Liver (tissue), 9 donors: ENCODE data around the gene NOM1. TPM values are rescaled to one million over a fixed set of nuclear protein-coding genes. Genes with fewer than 3 reads are reported as not detected.

Source experiments
- DNase-seq: peaks from one replicate; pipeline ENCODE4 v3.0.0-alpha.2; 2017; ENCODE audit warnings: low spot score
- H3K27ac ChIP-seq, 2 donors: one replicate each; pipeline ENCODE4 v1.7.0; 2013; ENCODE audit warnings: inconsistent platforms in 2 of 2, low read length in 2 of 2, control low read depth in 1 of 2, low read depth in 1 of 2, mild to moderate bottlenecking in 1 of 2
- H3K27me3 ChIP-seq, 4 donors: one replicate each; pipeline versions ENCODE4 v1.6.1 to v1.7.0; 2013; ENCODE audit warnings: low read length in 3 of 4, inconsistent platforms in 1 of 4, mild to moderate bottlenecking in 1 of 4, moderate library complexity in 1 of 4; ENCODE audit not compliant: control insufficient read depth in 4 of 4, insufficient read depth in 4 of 4
- H3K36me3 ChIP-seq, 4 donors: one replicate each; pipeline versions ENCODE4 v1.6.1 to v1.7.0; 2013; ENCODE audit warnings: low read length in 3 of 4, mild to moderate bottlenecking in 3 of 4, low read depth in 1 of 4, moderate library complexity in 1 of 4; ENCODE audit not compliant: control insufficient read depth in 4 of 4, insufficient read depth in 3 of 4
- H3K4me1 ChIP-seq, 4 donors: one replicate each; pipeline versions ENCODE4 v1.6.1 to v1.7.0; 2013; ENCODE audit warnings: low read length in 3 of 4, mild to moderate bottlenecking in 3 of 4, moderate library complexity in 1 of 4; ENCODE audit not compliant: control insufficient read depth in 4 of 4, insufficient read depth in 4 of 4
- H3K4me3 ChIP-seq, 3 donors: one replicate each; pipeline versions ENCODE4 v1.6.1 to v1.7.0; 2013; ENCODE audit warnings: low read length in 3 of 3, control low read depth in 1 of 3, low read depth in 1 of 3, mild to moderate bottlenecking in 1 of 3
- H3K9ac ChIP-seq, 2 donors: one replicate each; pipeline ENCODE4 v1.7.0; 2013; ENCODE audit warnings: low read length in 2 of 2, mild to moderate bottlenecking in 2 of 2, moderate library complexity in 2 of 2, control low read depth in 1 of 2, low read depth in 1 of 2
- H3K9me3 ChIP-seq, 4 donors: one replicate each; pipeline versions ENCODE4 v1.6.1 to v1.7.0; 2013; ENCODE audit warnings: low read length in 3 of 4; ENCODE audit not compliant: control insufficient read depth in 4 of 4
- ATF3 ChIP-seq: IDR thresholded peaks from 2 replicates; pipeline ENCODE4 v1.6.1; 2016; ENCODE audit warnings: antibody characterized with exemption
- EGR1 ChIP-seq, 2 donors: IDR thresholded peaks; 2 replicates each; pipeline ENCODE4 v1.6.1; 2016 to 2018; ENCODE audit warnings: antibody characterized with exemption in 2 of 2, low read depth in 2 of 2
- FOXA1 ChIP-seq: IDR thresholded peaks from 2 replicates; pipeline ENCODE4 v1.6.1; 2016; ENCODE audit warnings: antibody characterized with exemption
- FOXA2 ChIP-seq: IDR thresholded peaks from 2 replicates; pipeline ENCODE4 v1.6.1; 2016; ENCODE audit warnings: antibody characterized with exemption
- GABPA ChIP-seq, 2 donors: IDR thresholded peaks in 1 of 2; conservative IDR thresholded peaks in 1 of 2; 2 replicates each; pipeline ENCODE4 v1.6.1; 2016; ENCODE audit warnings: antibody characterized with exemption in 2 of 2, mild to moderate bottlenecking in 1 of 2, moderate library complexity in 1 of 2
- HNF4A ChIP-seq, 2 donors: conservative IDR thresholded peaks; 2 replicates each; pipeline ENCODE4 v1.6.1; 2016; ENCODE audit warnings: antibody characterized with exemption in 2 of 2, mild to moderate bottlenecking in 2 of 2
- HNF4G ChIP-seq: IDR thresholded peaks from 2 replicates; pipeline ENCODE4 v1.6.1; 2016; ENCODE audit warnings: antibody characterized with exemption
- JUND ChIP-seq, 2 donors: IDR thresholded peaks; 2 replicates each; pipeline ENCODE4 v1.6.1; 2016; ENCODE audit warnings: antibody characterized with exemption in 2 of 2
- MAX ChIP-seq: IDR thresholded peaks from 2 replicates; pipeline ENCODE4 v1.6.1; 2016; ENCODE audit warnings: antibody characterized with exemption
- NR2F2 ChIP-seq: IDR thresholded peaks from 2 replicates; pipeline ENCODE4 v1.6.1; 2016; ENCODE audit warnings: antibody characterized with exemption
- RAD21 ChIP-seq, 2 donors: IDR thresholded peaks; 2 replicates each; pipeline ENCODE4 v1.6.1; 2016; ENCODE audit warnings: antibody characterized with exemption in 2 of 2, mild to moderate bottlenecking in 2 of 2
- RXRA ChIP-seq, 2 donors: IDR thresholded peaks; 2 replicates each; pipeline ENCODE4 v1.6.1; 2017 to 2018; ENCODE audit warnings: antibody characterized with exemption in 2 of 2, mild to moderate bottlenecking in 1 of 2
- SP1 ChIP-seq: IDR thresholded peaks from 2 replicates; pipeline ENCODE4 v1.6.1; 2018; ENCODE audit warnings: antibody characterized with exemption, mild to moderate bottlenecking
- TAF1 ChIP-seq: conservative IDR thresholded peaks from 2 replicates; pipeline ENCODE4 v1.6.1; 2016; ENCODE audit warnings: antibody characterized with exemption, mild to moderate bottlenecking
- YY1 ChIP-seq: IDR thresholded peaks from 2 replicates; pipeline ENCODE4 v1.6.1; 2016; ENCODE audit warnings: antibody characterized with exemption, mild to moderate bottlenecking
- WGBS: extraction: QIAGEN DNeasy Blood & Tissue Kit; methylation state at CpG from one replicate; pipeline ENCODE4 v1.1.7; 2013; 5-methylcytosine and 5-hydroxymethylcytosine counted together
- polyA plus RNA-seq, 2 donors: library from polyadenylated mRNA; stranded (reverse) in 1 of 2; unstranded in 1 of 2; fragments of 200-250 nt in 1 of 2; fragments of >200 nt in 1 of 2; fragmentation: Nextera tagmentation in 1 of 2; extraction: Ambion mirVana in 1 of 2; gene quantifications; one replicate each; pipeline versions ENCODE4 v1.2.1 to v1.2.3, GENCODE V29; 2013 to 2015
- total RNA-seq, 2 donors: library from RNA; depleted of rRNA; stranded (reverse); fragments of >200 nt; gene quantifications; one replicate each; pipeline ENCODE4 v1.2.3, GENCODE V29; 2014
- TF ChIP-seq, protein P1 (sequence below): fragments of 150-350 bp; IDR thresholded peaks from 2 replicates; pipeline ENCODE4 v1.5.1; 2017; ENCODE audit warnings: improper control_type of control experiment, low read depth, low read length; ENCODE audit not compliant: missing input control
- TF ChIP-seq, protein P2 (sequence below): IDR thresholded peaks from 2 replicates; pipeline ENCODE4 v1.6.1; 2016; ENCODE audit warnings: antibody characterized with exemption
- donor health status: healthy.
- donor health status: healthy.
- donor health status: healthy.
- donor health status: healthy.
- donor health status: healthy.

The NOM1 gene
- total and polyA plus RNA-seq, 4 donors: 4.0 to 11.4 (median 6.2) TPM

- Histone ChIP-seq H3K9ac (no peak overlapping the region), H3K36me3 (peaks cover 7 to 61% (median 42%) of the 10 kb centered on the region in 4 donors), H3K27me3 (no peaks in the 10 kb centered on the region), H3K4me3 (no peak overlapping the region), H3K27ac (no peak overlapping the region), H3K4me1 (peaks cover 5 to 22% (median 18%) of the 10 kb centered on the region in 4 donors), H3K9me3 (no peaks in the 10 kb centered on the region)
- DNase-seq: no peak
- TF ChIP-seq YY1: no peak
- TF ChIP-seq RXRA (IDR thresholded peaks at IDR 0.05): no peak
- TF ChIP-seq RAD21 (IDR thresholded peaks at IDR 0.05): no peak
- TF ChIP-seq, protein P1, sequence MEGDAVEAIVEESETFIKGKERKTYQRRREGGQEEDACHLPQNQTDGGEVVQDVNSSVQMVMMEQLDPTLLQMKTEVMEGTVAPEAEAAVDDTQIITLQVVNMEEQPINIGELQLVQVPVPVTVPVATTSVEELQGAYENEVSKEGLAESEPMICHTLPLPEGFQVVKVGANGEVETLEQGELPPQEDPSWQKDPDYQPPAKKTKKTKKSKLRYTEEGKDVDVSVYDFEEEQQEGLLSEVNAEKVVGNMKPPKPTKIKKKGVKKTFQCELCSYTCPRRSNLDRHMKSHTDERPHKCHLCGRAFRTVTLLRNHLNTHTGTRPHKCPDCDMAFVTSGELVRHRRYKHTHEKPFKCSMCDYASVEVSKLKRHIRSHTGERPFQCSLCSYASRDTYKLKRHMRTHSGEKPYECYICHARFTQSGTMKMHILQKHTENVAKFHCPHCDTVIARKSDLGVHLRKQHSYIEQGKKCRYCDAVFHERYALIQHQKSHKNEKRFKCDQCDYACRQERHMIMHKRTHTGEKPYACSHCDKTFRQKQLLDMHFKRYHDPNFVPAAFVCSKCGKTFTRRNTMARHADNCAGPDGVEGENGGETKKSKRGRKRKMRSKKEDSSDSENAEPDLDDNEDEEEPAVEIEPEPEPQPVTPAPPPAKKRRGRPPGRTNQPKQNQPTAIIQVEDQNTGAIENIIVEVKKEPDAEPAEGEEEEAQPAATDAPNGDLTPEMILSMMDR: no peak
- TF ChIP-seq, protein P2, sequence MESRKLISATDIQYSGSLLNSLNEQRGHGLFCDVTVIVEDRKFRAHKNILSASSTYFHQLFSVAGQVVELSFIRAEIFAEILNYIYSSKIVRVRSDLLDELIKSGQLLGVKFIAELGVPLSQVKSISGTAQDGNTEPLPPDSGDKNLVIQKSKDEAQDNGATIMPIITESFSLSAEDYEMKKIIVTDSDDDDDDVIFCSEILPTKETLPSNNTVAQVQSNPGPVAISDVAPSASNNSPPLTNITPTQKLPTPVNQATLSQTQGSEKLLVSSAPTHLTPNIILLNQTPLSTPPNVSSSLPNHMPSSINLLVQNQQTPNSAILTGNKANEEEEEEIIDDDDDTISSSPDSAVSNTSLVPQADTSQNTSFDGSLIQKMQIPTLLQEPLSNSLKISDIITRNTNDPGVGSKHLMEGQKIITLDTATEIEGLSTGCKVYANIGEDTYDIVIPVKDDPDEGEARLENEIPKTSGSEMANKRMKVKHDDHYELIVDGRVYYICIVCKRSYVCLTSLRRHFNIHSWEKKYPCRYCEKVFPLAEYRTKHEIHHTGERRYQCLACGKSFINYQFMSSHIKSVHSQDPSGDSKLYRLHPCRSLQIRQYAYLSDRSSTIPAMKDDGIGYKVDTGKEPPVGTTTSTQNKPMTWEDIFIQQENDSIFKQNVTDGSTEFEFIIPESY: no peak
- no peak for TF ChIP-seq TAF1
- WGBS: 92% methylated on average over 2 of the region's 2 CpGs
These were observed 5.4 kb downstream of the NOM1 start for GRCh38 chr7:156954941-156955340.

DNA sequence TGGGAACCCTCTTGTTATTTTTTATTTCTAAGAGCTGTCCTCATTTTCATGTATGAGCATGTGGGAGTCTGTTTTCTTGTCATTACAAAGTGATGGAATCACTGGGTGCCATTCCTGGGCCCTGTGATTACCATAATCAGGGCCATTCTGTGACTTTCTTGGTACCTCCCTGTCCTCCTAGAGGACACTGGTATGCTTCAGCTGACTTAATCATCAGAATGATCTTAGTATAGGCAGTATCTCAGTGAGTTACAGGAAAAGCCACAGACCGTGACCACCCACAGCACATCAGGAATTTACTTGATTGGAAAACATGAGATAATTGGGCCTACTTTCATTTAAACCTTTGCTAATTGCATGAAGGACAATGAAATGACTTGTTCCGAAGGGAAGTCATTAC is 7.2 kb downstream of the NOM1 start:
- no peak overlapping the region for H3K9ac ChIP-seq
- no peaks in the 10 kb centered on the region for H3K9me3 ChIP-seq
- TF ChIP-seq NR2F2: no peak
- no peak for TF ChIP-seq HNF4G
- no peak for TF ChIP-seq JUND (IDR thresholded peaks at IDR 0.05)
- no peak for TF ChIP-seq MAX
- no peak for TF ChIP-seq EGR1 (IDR thresholded peaks at IDR 0.05; ENCODE audit: low read depth in 2 of 2)
- TF ChIP-seq HNF4A (conservative IDR thresholded peaks at IDR 0.05): no peak
- TF ChIP-seq GABPA (IDR thresholded peaks at IDR 0.05 in 1 of 2, conservative IDR thresholded peaks at IDR 0.05 in 1 of 2): no peak
- no peak for TF ChIP-seq FOXA1
- no peak for TF ChIP-seq SP1
- TF ChIP-seq TAF1: no peak
- TF ChIP-seq RAD21 (IDR thresholded peaks at IDR 0.05): no peak
- no peaks in the 10 kb centered on the region for H3K27me3 ChIP-seq
- no peak for DNase-seq
- WGBS: 97% methylated on average over 2 of the region's 2 CpGs
- peaks cover 11 to 78% (median 47%) of the 10 kb centered on the region in 4 donors for H3K36me3 ChIP-seq
- peaks cover 0 to 7% (median 2%) of the 10 kb centered on the region in 4 donors for H3K4me1 ChIP-seq
- no peak overlapping the region for H3K27ac ChIP-seq
- H3K4me3 ChIP-seq: no peak overlapping the region

GRCh38 chr7:156962145-156962544 is 12.6 kb downstream of the NOM1 start:
- no peak overlapping the region for H3K4me3 ChIP-seq
- H3K9ac ChIP-seq: no peak overlapping the region
- H3K4me1 ChIP-seq: no peaks in the 10 kb centered on the region
- H3K27me3 ChIP-seq: no peaks in the 10 kb centered on the region
- TF ChIP-seq JUND (IDR thresholded peaks at IDR 0.05) (no peak), ATF3 (no peak), SP1 (no peak), HNF4A (conservative IDR thresholded peaks at IDR 0.05) (no peak), MAX (no peak), HNF4G (no peak), FOXA2 (no peak), RAD21 (IDR thresholded peaks at IDR 0.05) (no peak), GABPA (IDR thresholded peaks at IDR 0.05 in 1 of 2, conservative IDR thresholded peaks at IDR 0.05 in 1 of 2) (no peak), FOXA1 (no peak), YY1 (no peak), NR2F2 (no peak), EGR1 (IDR thresholded peaks at IDR 0.05; ENCODE audit: low read depth in 2 of 2) (no peak)
- TF ChIP-seq, protein P1: no peak
- TF ChIP-seq, protein P2: no peak
- peaks cover 14 to 83% (median 54%) of the 10 kb centered on the region in 4 donors for H3K36me3 ChIP-seq
- 96% methylated on average over 18 of the region's 18 CpGs for WGBS
- no peak for DNase-seq
- H3K9me3 ChIP-seq: no peaks in the 10 kb centered on the region
- H3K27ac ChIP-seq: no peak overlapping the region
